Psoas muscle (tissue), 8 donors: ENCODE results near the gene WIPF3. TPM values are rescaled to one million over a fixed set of nuclear protein-coding genes. Genes with fewer than 3 reads are reported as not detected.

ENCODE experiments used
- ATAC-seq, 4 donors: fragments of 200-7000 bp; cut with Tn5 transposase; one replicate each; pipeline ENCODE4 v1.9.1; 2020; ENCODE audit warnings: moderate library complexity in 3 of 4, mild to moderate bottlenecking in 2 of 4
- DNase-seq, 2 donors: peaks; one replicate each; pipeline ENCODE4 v3.0.0-alpha.2; 2020
- H3K27ac ChIP-seq: fragments of 200-600 bp; one replicate; pipeline ENCODE4 v1.8.0; 2022
- H3K27me3 ChIP-seq, 3 donors: fragments of 200-600 bp in 1 of 3; one replicate each; pipeline versions ENCODE4 v1.6.1 to v1.8.0; 2013 to 2022; ENCODE audit warnings: low read length in 2 of 3, mild to moderate bottlenecking in 2 of 3, moderate library complexity in 1 of 3; ENCODE audit not compliant: insufficient read depth in 3 of 3
- H3K36me3 ChIP-seq, 2 donors: fragments of 200-600 bp in 1 of 2; one replicate each; pipeline versions ENCODE4 v1.6.1 to v1.8.0; 2013 to 2022; ENCODE audit warnings: low read depth in 1 of 2, mild to moderate bottlenecking in 1 of 2, moderate library complexity in 1 of 2; ENCODE audit not compliant: insufficient read depth in 1 of 2
- H3K4me1 ChIP-seq: fragments of 200-600 bp; one replicate; pipeline ENCODE4 v1.8.0; 2022
- H3K4me3 ChIP-seq: fragments of 200-600 bp; one replicate; pipeline ENCODE4 v1.8.0; 2022; ENCODE audit warnings: mild to moderate bottlenecking
- H3K9me3 ChIP-seq: fragments of 200-600 bp; one replicate; pipeline ENCODE4 v1.8.0; 2022
- WGBS, 3 donors: extraction: QIAGEN DNeasy Blood & Tissue Kit; methylation state at CpG; one replicate each; pipeline versions ENCODE4 v1.1.6 to v1.1.7; 2013; 5-methylcytosine and 5-hydroxymethylcytosine counted together
- intact Hi-C, 2 donors: fragments of 100-400 bp; cut with DNase I; formaldehyde crosslinking; loops; one replicate each; pipeline versions ENCODE4 v1.11.0 to v1.14.2; 2022
- polyA plus RNA-seq, 3 donors: library from polyadenylated mRNA; stranded (reverse); fragments of 200-250 nt; gene quantifications; one replicate each; pipeline ENCODE4 v1.2.3, GENCODE V29; 2013
- total RNA-seq, 4 donors: library from RNA; stranded (reverse); fragmentation: NEBNext Ultra II Directional in 2 of 4; extraction: Animal tissue kit (Norgen Biotek cat#: 25700) in 2 of 4; gene quantifications; one replicate each; pipeline versions ENCODE4 v1.2.1 to v1.2.4, GENCODE V29; 2021 to 2023
- TF ChIP-seq, protein P1 (sequence below): fragments of 200-600 bp; IDR thresholded peaks from one replicate; pipeline ENCODE4 v1.8.0; 2022; ENCODE audit warnings: antibody characterized with exemption
- donor health status: healthy with polysubstance abuse.
- donor health status: DM: no; HTN: no; CAD: no; lungs with moderate emphysema.
- donor health status: Bipolar disorder and iron deficiency.
- donor health status: healthy.
- donor health status: DM: yes; HTN: yes; CAD: no.
- donor health status: DM: no; HTN: no; CAD: no.
- donor health status: DM: no; HTN: no; CAD: no.
- donor health status: DM: yes; HTN: yes; CAD: no.

WIPF3 gene
- total and polyA plus RNA-seq, 7 donors = 3.3 to 30.7 (median 18.5) TPM

GRCh38 chr7:29793507-29793906 lies 12.8 kb upstream of the WIPF3 start:
- 53 to 64% (median 55%) methylated on average over 2 of the region's 2 CpGs for WGBS, 3 donors
- Histone ChIP-seq H3K36me3 (no peaks in the 10 kb centered on the region), H3K4me1 (no peaks in the 10 kb centered on the region), H3K9me3 (no peaks in the 10 kb centered on the region), H3K4me3 (no peak overlapping the region), H3K27me3 (no peaks in the 10 kb centered on the region), H3K27ac (no peak overlapping the region)
- intact Hi-C loops = no loop called here
- DNase-seq (no peak), ATAC-seq (no peak)
- TF ChIP-seq, protein P1, sequence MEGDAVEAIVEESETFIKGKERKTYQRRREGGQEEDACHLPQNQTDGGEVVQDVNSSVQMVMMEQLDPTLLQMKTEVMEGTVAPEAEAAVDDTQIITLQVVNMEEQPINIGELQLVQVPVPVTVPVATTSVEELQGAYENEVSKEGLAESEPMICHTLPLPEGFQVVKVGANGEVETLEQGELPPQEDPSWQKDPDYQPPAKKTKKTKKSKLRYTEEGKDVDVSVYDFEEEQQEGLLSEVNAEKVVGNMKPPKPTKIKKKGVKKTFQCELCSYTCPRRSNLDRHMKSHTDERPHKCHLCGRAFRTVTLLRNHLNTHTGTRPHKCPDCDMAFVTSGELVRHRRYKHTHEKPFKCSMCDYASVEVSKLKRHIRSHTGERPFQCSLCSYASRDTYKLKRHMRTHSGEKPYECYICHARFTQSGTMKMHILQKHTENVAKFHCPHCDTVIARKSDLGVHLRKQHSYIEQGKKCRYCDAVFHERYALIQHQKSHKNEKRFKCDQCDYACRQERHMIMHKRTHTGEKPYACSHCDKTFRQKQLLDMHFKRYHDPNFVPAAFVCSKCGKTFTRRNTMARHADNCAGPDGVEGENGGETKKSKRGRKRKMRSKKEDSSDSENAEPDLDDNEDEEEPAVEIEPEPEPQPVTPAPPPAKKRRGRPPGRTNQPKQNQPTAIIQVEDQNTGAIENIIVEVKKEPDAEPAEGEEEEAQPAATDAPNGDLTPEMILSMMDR = no peak

GRCh38 chr7:29794959-29795629 lies 11.2 kb upstream of the WIPF3 start:
- Histone ChIP-seq H3K9me3 (no peaks in the 10 kb centered on the region), H3K27me3 (no peaks in the 10 kb centered on the region), H3K27ac (no peak overlapping the region), H3K4me1 (no peaks in the 10 kb centered on the region), H3K36me3 (no peaks in the 10 kb centered on the region), H3K4me3 (no peak overlapping the region)
- 70 to 81% (median 75%) methylated on average over 6 of the region's 6 CpGs for WGBS, 3 donors
- DNase-seq = no peak
- intact Hi-C loops = no loop called here
- ATAC-seq = no peak
- TF ChIP-seq, protein P1 = no peak

DNA sequence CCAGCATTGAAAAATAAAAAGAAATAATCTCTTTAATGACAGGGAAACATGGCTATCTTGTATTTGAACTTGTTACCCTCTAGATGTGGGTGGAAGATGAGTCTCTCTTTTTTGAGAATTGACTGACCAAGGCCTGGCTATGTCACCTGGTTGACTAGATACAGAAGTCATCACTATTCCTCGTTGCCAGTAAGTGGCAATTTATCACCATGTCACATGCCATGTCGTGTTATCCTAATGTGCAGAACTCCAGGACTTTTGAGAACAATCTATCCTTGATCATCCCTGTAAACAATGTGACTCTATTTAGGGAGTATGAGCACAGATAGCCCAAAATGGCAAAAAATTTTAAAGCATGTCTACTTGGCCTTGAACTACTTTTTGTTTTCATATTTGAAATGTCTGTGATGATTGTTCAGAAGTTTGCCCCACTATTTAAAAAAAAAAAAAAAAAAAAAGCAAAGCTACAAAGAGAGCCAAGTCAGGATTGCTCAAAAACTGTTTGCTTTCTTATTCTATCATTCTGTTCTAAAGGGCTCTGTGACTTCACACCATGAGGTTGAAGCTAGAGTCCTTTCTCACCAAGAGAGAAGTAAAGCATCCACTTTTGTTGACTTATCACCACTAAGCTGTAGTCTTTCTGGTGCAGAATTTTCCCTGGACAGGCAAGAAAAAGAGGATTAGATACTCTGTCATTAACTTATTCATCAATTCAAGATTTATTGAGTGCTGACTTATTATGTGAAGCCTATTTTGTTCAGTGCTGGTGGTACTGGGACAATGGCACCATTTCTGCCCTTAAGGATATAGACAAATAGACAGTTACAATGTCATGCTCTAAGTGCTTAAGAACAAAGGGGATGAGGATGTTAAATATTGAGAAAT lies 10.4 kb upstream of the WIPF3 start:
- intact Hi-C loops = no loop called here
- ATAC-seq = peak in 1 of 4 donors; percentile 28

DNA sequence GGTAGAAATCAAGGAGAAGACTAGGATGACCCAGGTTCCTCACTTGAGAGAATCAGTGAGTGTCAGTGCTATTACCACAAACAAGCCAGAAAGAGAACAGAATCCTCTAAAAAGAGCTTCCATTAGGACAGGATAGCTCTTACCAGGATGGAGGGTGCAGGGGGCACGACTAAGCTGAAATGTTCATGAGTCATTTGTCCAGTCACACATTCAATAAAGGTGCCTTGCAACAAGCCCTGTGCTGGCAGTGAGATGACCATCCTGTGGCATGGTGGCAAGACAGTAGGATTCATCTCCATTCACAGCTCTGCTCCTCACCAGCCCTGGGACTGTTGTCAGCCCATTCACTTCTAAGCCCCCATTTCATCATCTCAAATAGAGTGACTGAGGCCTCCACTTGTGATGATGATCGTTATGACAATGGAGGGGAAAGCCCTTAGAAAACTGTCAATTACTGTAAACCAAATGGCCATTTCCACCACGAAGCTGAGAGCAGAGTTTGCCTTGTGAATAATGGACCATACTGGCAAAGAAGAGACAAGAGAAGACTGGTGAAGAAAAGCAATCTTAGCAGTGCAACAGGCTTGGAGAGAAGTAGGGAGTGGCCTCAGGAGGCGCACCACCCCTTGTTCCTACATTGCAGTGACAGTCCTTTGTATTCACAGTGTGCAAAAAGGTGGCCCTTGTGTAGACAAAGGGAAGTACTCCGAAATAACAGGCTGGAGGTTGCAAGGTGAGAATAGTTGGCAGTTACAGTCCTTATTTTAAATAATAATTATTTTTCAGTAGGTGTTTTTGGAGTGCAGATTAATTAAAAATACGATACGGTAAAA lies 9.0 kb upstream of the WIPF3 start:
- DNase-seq = no peak
- TF ChIP-seq, protein P1 = no peak
- 86 to 89% (median 87%) methylated on average over 7 of the region's 7 CpGs for WGBS, 3 donors
- Histone ChIP-seq H3K36me3 (no peaks in the 10 kb centered on the region), H3K4me3 (no peak overlapping the region), H3K27me3 (no peaks in the 10 kb centered on the region), H3K9me3 (no peaks in the 10 kb centered on the region), H3K27ac (no peak overlapping the region), H3K4me1 (no peaks in the 10 kb centered on the region)
- intact Hi-C loops = no loop called here
- ATAC-seq = no peak

More for the DNA sequence above, 10.4 kb upstream of the WIPF3 start:
- no peaks in the 10 kb centered on the region for H3K36me3 ChIP-seq
- H3K4me3 ChIP-seq = no peak overlapping the region
- no peaks in the 10 kb centered on the region for H3K9me3 ChIP-seq
- H3K27ac ChIP-seq = no peak overlapping the region
- no peaks in the 10 kb centered on the region for H3K4me1 ChIP-seq
- 22 to 35% (median 23%) methylated on average over 2 of the region's 2 CpGs for WGBS, 3 donors
- no peaks in the 10 kb centered on the region for H3K27me3 ChIP-seq
- TF ChIP-seq, protein P1 = no peak
- DNase-seq = no peak
